ENCODE measurements around the gene PSMD2. TPM values are rescaled to one million over a fixed set of nuclear protein-coding genes. Genes with fewer than 3 reads are reported as not detected.

PSMD2 gene
- total RNA-seq, 1 donor from 2014 or later = 239 TPM

DNA sequence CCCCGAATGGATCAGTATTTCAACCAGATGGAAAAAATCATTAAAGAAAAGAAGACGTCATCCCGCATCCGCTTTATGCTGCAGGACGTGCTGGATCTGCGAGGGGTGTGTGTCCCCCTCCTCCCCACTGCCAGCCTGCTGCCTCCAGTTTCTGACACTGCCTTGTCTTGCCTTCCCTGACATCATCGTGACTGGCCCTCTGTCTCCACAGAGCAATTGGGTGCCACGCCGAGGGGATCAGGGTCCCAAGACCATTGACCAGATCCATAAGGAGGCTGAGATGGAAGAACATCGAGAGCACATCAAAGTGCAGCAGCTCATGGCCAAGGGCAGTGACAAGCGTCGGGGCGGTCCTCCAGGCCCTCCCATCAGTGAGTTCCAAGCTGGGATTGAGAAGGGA, 26.2 kb downstream of the PSMD2 start:
- Mint-ChIP-seq H3K27ac (ENCODE audit: unreplicated experiment) (no peak overlapping the region), H3K9me3 (ENCODE audit: unreplicated experiment) (no peaks in the 10 kb centered on the region), H3K27me3 (ENCODE audit: unreplicated experiment) (no peaks in the 10 kb centered on the region), H3K36me3 (ENCODE audit: unreplicated experiment) (peaks cover 83% of the 10 kb centered on the region), H3K4me1 (ENCODE audit: unreplicated experiment) (peaks cover 4% of the 10 kb centered on the region), H3K4me3 (ENCODE audit: unreplicated experiment) (no peak overlapping the region)
- no peak for DNase-seq (ENCODE audit: extremely low spot score, unreplicated experiment)
- TF ChIP-seq, protein P1, sequence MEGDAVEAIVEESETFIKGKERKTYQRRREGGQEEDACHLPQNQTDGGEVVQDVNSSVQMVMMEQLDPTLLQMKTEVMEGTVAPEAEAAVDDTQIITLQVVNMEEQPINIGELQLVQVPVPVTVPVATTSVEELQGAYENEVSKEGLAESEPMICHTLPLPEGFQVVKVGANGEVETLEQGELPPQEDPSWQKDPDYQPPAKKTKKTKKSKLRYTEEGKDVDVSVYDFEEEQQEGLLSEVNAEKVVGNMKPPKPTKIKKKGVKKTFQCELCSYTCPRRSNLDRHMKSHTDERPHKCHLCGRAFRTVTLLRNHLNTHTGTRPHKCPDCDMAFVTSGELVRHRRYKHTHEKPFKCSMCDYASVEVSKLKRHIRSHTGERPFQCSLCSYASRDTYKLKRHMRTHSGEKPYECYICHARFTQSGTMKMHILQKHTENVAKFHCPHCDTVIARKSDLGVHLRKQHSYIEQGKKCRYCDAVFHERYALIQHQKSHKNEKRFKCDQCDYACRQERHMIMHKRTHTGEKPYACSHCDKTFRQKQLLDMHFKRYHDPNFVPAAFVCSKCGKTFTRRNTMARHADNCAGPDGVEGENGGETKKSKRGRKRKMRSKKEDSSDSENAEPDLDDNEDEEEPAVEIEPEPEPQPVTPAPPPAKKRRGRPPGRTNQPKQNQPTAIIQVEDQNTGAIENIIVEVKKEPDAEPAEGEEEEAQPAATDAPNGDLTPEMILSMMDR (IDR thresholded peaks at IDR 0.05) = no peak

DNA sequence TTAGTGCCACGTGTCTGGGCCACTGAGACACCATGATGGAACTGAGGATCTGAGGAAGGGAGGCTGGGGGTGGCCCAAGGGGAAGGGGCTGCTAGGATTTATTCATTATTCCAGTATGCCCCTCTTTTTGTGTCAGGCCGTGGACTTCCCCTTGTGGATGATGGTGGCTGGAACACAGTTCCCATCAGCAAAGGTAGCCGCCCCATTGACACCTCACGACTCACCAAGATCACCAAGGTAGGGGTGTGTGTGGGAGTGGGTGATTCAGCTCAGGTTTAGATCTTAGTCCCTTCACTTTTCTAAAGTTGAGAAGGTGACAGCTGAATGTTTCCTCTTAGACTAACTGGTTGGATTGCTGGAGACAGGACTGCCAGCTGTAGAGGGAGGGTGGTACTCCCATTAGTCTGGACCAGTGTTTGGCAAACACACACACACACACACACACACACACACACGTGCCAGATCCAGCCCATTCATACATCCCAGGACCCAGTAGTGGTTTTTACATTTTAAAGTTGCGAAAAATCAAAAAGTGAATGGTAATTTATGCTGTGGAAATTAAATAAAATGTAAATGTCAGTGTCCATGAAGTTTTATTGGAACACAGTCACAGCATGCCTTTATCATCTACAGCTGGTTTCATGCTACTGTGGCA, 26.8 kb downstream of the PSMD2 start:
- peaks cover under 1% of the 10 kb centered on the region for H3K4me1 Mint-ChIP-seq (ENCODE audit: unreplicated experiment)
- peaks cover 81% of the 10 kb centered on the region for H3K36me3 Mint-ChIP-seq (ENCODE audit: unreplicated experiment)
- TF ChIP-seq, protein P1 (IDR thresholded peaks at IDR 0.05) = no peak
- H3K27ac Mint-ChIP-seq (ENCODE audit: unreplicated experiment) = no peak overlapping the region
- no peak for DNase-seq (ENCODE audit: extremely low spot score, unreplicated experiment)
- H3K9me3 Mint-ChIP-seq (ENCODE audit: unreplicated experiment) = no peaks in the 10 kb centered on the region
- H3K27me3 Mint-ChIP-seq (ENCODE audit: unreplicated experiment) = no peaks in the 10 kb centered on the region
- no peak overlapping the region for H3K4me3 Mint-ChIP-seq (ENCODE audit: unreplicated experiment)

DNA sequence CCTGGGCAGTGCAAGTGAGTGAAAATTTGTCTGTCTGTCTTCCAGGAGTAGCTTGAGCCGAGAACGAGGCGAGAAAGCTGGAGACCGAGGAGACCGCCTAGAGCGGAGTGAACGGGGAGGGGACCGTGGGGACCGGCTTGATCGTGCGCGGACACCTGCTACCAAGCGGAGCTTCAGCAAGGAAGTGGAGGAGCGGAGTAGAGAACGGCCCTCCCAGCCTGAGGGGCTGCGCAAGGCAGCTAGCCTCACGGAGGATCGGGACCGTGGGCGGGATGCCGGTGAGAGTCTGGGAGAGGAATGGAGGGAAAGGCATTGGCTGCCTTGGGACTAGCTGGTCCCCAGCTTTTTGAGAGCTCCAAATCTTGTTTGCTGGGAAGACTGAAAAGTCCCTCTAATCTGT, 28.1 kb downstream of the PSMD2 start:
- Mint-ChIP-seq H3K4me3 (ENCODE audit: unreplicated experiment) (no peak overlapping the region), H3K4me1 (ENCODE audit: unreplicated experiment) (peaks cover 7% of the 10 kb centered on the region), H3K27ac (ENCODE audit: unreplicated experiment) (no peak overlapping the region), H3K36me3 (ENCODE audit: unreplicated experiment) (peaks cover 81% of the 10 kb centered on the region), H3K9me3 (ENCODE audit: unreplicated experiment) (no peaks in the 10 kb centered on the region), H3K27me3 (ENCODE audit: unreplicated experiment) (no peaks in the 10 kb centered on the region)
- DNase-seq (ENCODE audit: extremely low spot score, unreplicated experiment) = no peak
- TF ChIP-seq, protein P1 (IDR thresholded peaks at IDR 0.05) = no peak

DNA sequence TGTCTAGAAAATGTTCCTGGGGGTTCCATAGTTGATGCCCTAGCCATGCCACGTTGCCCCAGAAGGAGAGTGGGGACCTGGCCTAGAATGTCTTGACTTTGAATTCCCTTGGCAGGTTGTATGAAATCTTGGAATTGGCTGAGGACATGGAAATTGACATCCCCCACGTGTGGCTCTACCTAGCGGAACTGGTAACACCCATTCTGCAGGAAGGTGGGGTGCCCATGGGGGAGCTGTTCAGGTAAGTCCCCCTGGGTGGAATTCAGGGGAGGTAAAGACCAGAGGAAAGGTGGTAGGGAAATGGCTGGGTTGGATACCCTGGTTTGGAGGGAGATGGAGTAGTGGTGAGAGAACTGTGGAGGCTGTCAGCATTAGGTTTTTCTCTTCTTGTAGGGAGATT, 29.5 kb downstream of the PSMD2 start:
- Mint-ChIP-seq H3K9me3 (ENCODE audit: unreplicated experiment) (no peaks in the 10 kb centered on the region), H3K27ac (ENCODE audit: unreplicated experiment) (peak overlapping the region; percentile 53), H3K27me3 (ENCODE audit: unreplicated experiment) (no peaks in the 10 kb centered on the region), H3K4me1 (ENCODE audit: unreplicated experiment) (peaks cover 9% of the 10 kb centered on the region), H3K4me3 (ENCODE audit: unreplicated experiment) (no peak overlapping the region), H3K36me3 (ENCODE audit: unreplicated experiment) (peaks cover 79% of the 10 kb centered on the region)
- TF ChIP-seq, protein P1 (IDR thresholded peaks at IDR 0.05) = no peak
- no peak for DNase-seq (ENCODE audit: extremely low spot score, unreplicated experiment)

DNA sequence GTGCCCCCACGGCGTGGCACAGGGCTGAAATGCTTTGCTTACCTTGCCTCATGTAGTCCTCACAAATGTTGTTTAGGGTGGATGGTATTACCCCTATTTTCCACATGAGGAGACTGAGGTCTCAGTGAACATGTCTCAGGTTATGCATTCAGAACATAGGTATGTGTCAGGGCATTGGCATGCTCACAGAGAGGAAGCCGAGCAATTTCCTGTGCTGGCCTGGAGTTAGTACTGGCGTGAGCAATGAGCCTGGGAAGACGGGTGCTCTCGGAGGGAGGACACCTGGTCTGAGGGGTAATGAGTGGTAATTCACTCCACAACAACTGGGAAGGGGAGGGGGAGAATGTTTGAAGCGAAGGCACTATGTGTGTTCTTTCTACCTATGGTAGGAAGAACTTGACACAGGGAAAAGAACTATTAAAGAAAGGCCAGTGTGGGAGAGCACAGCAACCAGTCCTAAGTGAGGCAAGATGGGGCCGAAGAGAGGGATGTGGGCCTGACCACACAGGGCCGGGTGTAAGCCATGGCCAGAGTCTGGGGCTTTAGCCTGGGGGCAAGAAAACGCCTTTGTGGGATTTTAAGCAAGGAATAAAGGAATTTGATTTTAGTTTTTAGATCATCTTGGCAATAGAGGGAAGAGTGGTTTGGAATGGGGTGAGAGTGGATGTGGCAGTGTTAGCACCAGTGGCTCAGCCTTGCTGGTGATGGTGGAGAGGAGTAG, 33.5 kb downstream of the PSMD2 start:
- H3K27me3 Mint-ChIP-seq (ENCODE audit: unreplicated experiment) = no peaks in the 10 kb centered on the region
- no peak for DNase-seq (ENCODE audit: extremely low spot score, unreplicated experiment)
- peaks cover 57% of the 10 kb centered on the region for H3K36me3 Mint-ChIP-seq (ENCODE audit: unreplicated experiment)
- TF ChIP-seq, protein P1 (IDR thresholded peaks at IDR 0.05) = no peak
- H3K27ac Mint-ChIP-seq (ENCODE audit: unreplicated experiment) = peak overlapping the region; percentile 56
- no peak overlapping the region for H3K4me3 Mint-ChIP-seq (ENCODE audit: unreplicated experiment)
- H3K4me1 Mint-ChIP-seq (ENCODE audit: unreplicated experiment) = peaks cover 25% of the 10 kb centered on the region
- H3K9me3 Mint-ChIP-seq (ENCODE audit: unreplicated experiment) = no peaks in the 10 kb centered on the region

Measured in osteocyte (in vitro differentiated cells).